ENCODE data around the gene OR1K1. TPM values are rescaled to one million over a fixed set of nuclear protein-coding genes. Genes with fewer than 3 reads are reported as not detected.

OR1K1 gene
- total RNA-seq, result not detected in 2 replicates

GRCh38 chr9:122800066-122801060 lies at the start of gene OR1K1:
Gene OR1K1, plus strand, starts transcription at chr9:122800123. Its CDS starts 0 bp downstream, at chr9:122800123.

GRCh38 chr9:122788831-122789230 lies 11.1 kb upstream of the OR1K1 start, which contains the start of gene OR5C1:
Gene OR5C1, plus strand, starts transcription at chr9:122788933. Its CDS starts 0 bp downstream, at chr9:122788933.

Other genes with a start within 250 kb of the OR1K1 start
- gene OR1N2, start 247.0 kb upstream of the OR1K1 start, total RNA-seq, result not detected in 2 replicates
- gene OR1L8, start 216.7 kb upstream of the OR1K1 start, total RNA-seq, result not detected in 2 replicates
- gene OR1Q1, start 185.4 kb upstream of the OR1K1 start, total RNA-seq, result not detected in 2 replicates
- gene OR1B1, start 142.5 kb upstream of the OR1K1 start, total RNA-seq, result not detected in 2 replicates
- not detected in 2 replicates for gene OR1L1, start 138.4 kb upstream of the OR1K1 start, total RNA-seq
- gene OR1L3, start 125.0 kb upstream of the OR1K1 start, total RNA-seq, result not detected in 2 replicates
- not detected in 2 replicates for gene OR1L4, start 76.1 kb upstream of the OR1K1 start, total RNA-seq
- not detected in 2 replicates for gene OR1L6, start 57.8 kb upstream of the OR1K1 start, total RNA-seq
- not detected in 2 replicates for gene OR5C1, start 11.2 kb upstream of the OR1K1 start, total RNA-seq
- 15.3 and 17.0 TPM in 2 replicates for gene PDCL, start 28.5 kb downstream of the OR1K1 start, total RNA-seq
- 14.7 and 18.1 TPM in 2 replicates for gene RC3H2, start 105.2 kb downstream of the OR1K1 start, total RNA-seq
- 6.3 and 6.9 TPM in 2 replicates for gene ZBTB6, start 113.2 kb downstream of the OR1K1 start, total RNA-seq
- gene ZBTB26, start 131.4 kb downstream of the OR1K1 start, total RNA-seq, result 1.2 and 2.1 TPM in 2 replicates
- 8.9 and 11.5 TPM in 2 replicates for gene RABGAP1, start 140.9 kb downstream of the OR1K1 start, total RNA-seq
- not detected in 2 replicates for gene GPR21, start 233.5 kb downstream of the OR1K1 start, total RNA-seq